Neural cell (in vitro differentiated cells): ENCODE results near the gene ADCK2. TPM values are rescaled to one million over a fixed set of nuclear protein-coding genes. Genes with fewer than 3 reads are reported as not detected.
A peak's percentile ranks its signal among the peaks of the same experiment; 100 is the strongest.

Source experiments
- H2AFZ ChIP-seq: fragments of 200-600, 300-800 bp; sonication (generic), shearing (Covaris generic); 2 replicates; pipeline ENCODE4 v1.6.0; 2014; ENCODE audit warnings: low read depth, mild to moderate bottlenecking, antibody characterized with exemption, low read length, moderate library complexity
- H3F3A ChIP-seq: fragments of 200-600 bp; shearing (Covaris generic); 2 replicates; pipeline ENCODE4 v1.6.1; 2016; ENCODE audit warnings: mild to moderate bottlenecking, moderate library complexity, mixed read lengths, antibody characterized with exemption, low read length; ENCODE audit not compliant: insufficient read depth, poor library complexity, severe bottlenecking
- H3K27ac ChIP-seq: fragments of 200-600, 300-800 bp; sonication (generic), shearing (Covaris generic); 2 replicates; pipeline ENCODE4 v1.5.1; 2014; ENCODE audit warnings: mild to moderate bottlenecking, low read length, moderate library complexity
- H3K27me3 ChIP-seq: fragments of 300-800, 200-600 bp; sonication (generic), shearing (Covaris generic); 2 replicates; pipeline ENCODE4 v1.6.0; 2014; ENCODE audit warnings: mild to moderate bottlenecking, low read depth, low read length, moderate library complexity; ENCODE audit not compliant: insufficient read depth
- H3K36me3 ChIP-seq: fragments of 300-800, 200-600 bp; sonication (generic), shearing (Covaris generic); 2 replicates; pipeline ENCODE4 v1.5.1; 2014; ENCODE audit warnings: mild to moderate bottlenecking, antibody characterized with exemption, low read length, moderate library complexity; ENCODE audit not compliant: insufficient read depth
- H3K4me2 ChIP-seq: fragments of 300-800, 200-600 bp; sonication (generic), shearing (Covaris generic); 2 replicates; pipeline ENCODE4 v1.6.0; 2014; ENCODE audit warnings: mild to moderate bottlenecking, low read length
- H3K4me3 ChIP-seq: fragments of 300-800, 200-600 bp; sonication (generic), shearing (Covaris generic); 2 replicates; pipeline ENCODE4 v1.5.1; 2014; ENCODE audit warnings: mild to moderate bottlenecking, low read length, moderate library complexity
- H3K79me2 ChIP-seq: fragments of 200-600 bp; shearing (Covaris generic); replicated peaks from 2 replicates; pipeline ENCODE4 v1.6.0; 2014; ENCODE audit warnings: mild to moderate bottlenecking, low read length, moderate library complexity; ENCODE audit not compliant: insufficient read depth
- H3K9ac ChIP-seq: fragments of 300-800, 200-600 bp; sonication (generic), shearing (Covaris generic); 2 replicates; pipeline ENCODE4 v1.6.1; 2016; ENCODE audit warnings: mild to moderate bottlenecking, low read length, mixed read lengths
- H3K9me2 ChIP-seq: fragments of 200-600 bp; shearing (Covaris generic); 2 replicates; pipeline ENCODE4 v1.6.1; 2016; ENCODE audit warnings: mild to moderate bottlenecking, low read length, mixed read lengths; ENCODE audit not compliant: insufficient read depth
- H3K9me3 ChIP-seq: fragments of 200-600, 300-800 bp; sonication (generic), shearing (Covaris generic); 2 replicates; pipeline ENCODE4 v1.6.1; 2016; ENCODE audit warnings: mild to moderate bottlenecking, mixed run types, low read length, moderate library complexity, mixed read lengths
- H4K20me1 ChIP-seq: fragments of 200-600 bp; shearing (Covaris generic); 2 replicates; pipeline ENCODE4 v1.6.1; 2016; ENCODE audit warnings: mild to moderate bottlenecking, mixed run types; ENCODE audit not compliant: insufficient read depth
- CTCF ChIP-seq: fragments of 450-650 bp; IDR thresholded peaks from 2 replicates; pipeline ENCODE4 v1.5.1; 2014; ENCODE audit warnings: antibody characterized with exemption, mild to moderate bottlenecking, moderate library complexity; ENCODE audit not compliant: poor library complexity, severe bottlenecking
- EP300 ChIP-seq: fragments of 450-650 bp; conservative IDR thresholded peaks from 2 replicates; pipeline ENCODE4 v1.6.1; 2014; ENCODE audit warnings: antibody characterized with exemption, mild to moderate bottlenecking, moderate library complexity; ENCODE audit not compliant: poor library complexity, severe bottlenecking
- EZH2 ChIP-seq: fragments of 200-600, 300-800 bp; shearing (Covaris generic), sonication (generic); IDR thresholded peaks from 2 replicates; pipeline ENCODE4 v1.6.1; 2014; ENCODE audit warnings: antibody characterized with exemption, low read length, borderline replicate concordance, mild to moderate bottlenecking; ENCODE audit not compliant: insufficient read depth, poor library complexity, severe bottlenecking
- MXI1 ChIP-seq: fragments of 450-650 bp; conservative IDR thresholded peaks from 2 replicates; pipeline ENCODE4 v1.6.1; 2014; ENCODE audit warnings: antibody characterized with exemption, mild to moderate bottlenecking; ENCODE audit not compliant: poor library complexity, severe bottlenecking
- POLR2AphosphoS5 ChIP-seq: IDR thresholded peaks from 2 replicates; pipeline ENCODE4 v1.6.1; 2012
- RAD21 ChIP-seq: fragments of 450-650 bp; conservative IDR thresholded peaks from 2 replicates; pipeline ENCODE4 v1.6.1; 2014; ENCODE audit warnings: antibody characterized with exemption, mild to moderate bottlenecking, moderate library complexity
- REST ChIP-seq: IDR thresholded peaks from 2 replicates; pipeline ENCODE4 v1.6.1; 2012; ENCODE audit warnings: borderline replicate concordance
- SMC3 ChIP-seq: fragments of 450-650 bp; conservative IDR thresholded peaks from 2 replicates; pipeline ENCODE4 v1.6.1; 2014; ENCODE audit warnings: antibody characterized with exemption, mild to moderate bottlenecking, moderate library complexity; ENCODE audit not compliant: poor library complexity
- TAF1 ChIP-seq: IDR thresholded peaks from 2 replicates; pipeline ENCODE4 v1.6.1; 2012; ENCODE audit warnings: low read depth
- polyA plus RNA-seq: library from polyadenylated mRNA; depleted of rRNA; stranded (reverse); fragments of >200 nt; gene quantifications from 2 replicates; pipeline ENCODE4 v1.2.3, GENCODE V29; 2014

The ADCK2 gene
- polyA plus RNA-seq, 1 donor from 2014 or later, result 20.2 TPM

GRCh38 chr7:140639366-140640053 is 33.2 kb upstream of the ADCK2 start:
- peak overlapping the region; percentile 95 for H3K4me3 ChIP-seq
- H3K9ac ChIP-seq, result peak overlapping the region; percentile 86
- H3K9me3 ChIP-seq, result no peaks in the 10 kb centered on the region
- no peaks in the 10 kb centered on the region for H3F3A ChIP-seq
- peak overlapping the region; percentile 83 for H2AFZ ChIP-seq
- peak overlapping the region; percentile 74 for H3K27ac ChIP-seq
- H3K9me2 ChIP-seq, result no peaks in the 10 kb centered on the region
- no peaks in the 10 kb centered on the region for H4K20me1 ChIP-seq
- H3K27me3 ChIP-seq, result no peaks in the 10 kb centered on the region
- peak overlapping the region; percentile 88 for H3K4me2 ChIP-seq
- H3K79me2 ChIP-seq, result peaks cover 32% of the 10 kb centered on the region
- no peaks in the 10 kb centered on the region for H3K36me3 ChIP-seq
- no peak for TF ChIP-seq TAF1
- no peak for TF ChIP-seq CTCF
- no peak for TF ChIP-seq RAD21
- TF ChIP-seq REST, result no peak
- TF ChIP-seq SMC3, result no peak
- no peak for TF ChIP-seq POLR2AphosphoS5

GRCh38 chr7:140640060-140640637 is 32.6 kb upstream of the ADCK2 start:
- H3K36me3 ChIP-seq, result no peaks in the 10 kb centered on the region
- peak overlapping the region; percentile 83 for H2AFZ ChIP-seq
- peak overlapping the region; percentile 86 for H3K9ac ChIP-seq
- H3K27me3 ChIP-seq, result no peaks in the 10 kb centered on the region
- peaks cover 32% of the 10 kb centered on the region for H3K79me2 ChIP-seq
- H4K20me1 ChIP-seq, result no peaks in the 10 kb centered on the region
- H3F3A ChIP-seq, result no peaks in the 10 kb centered on the region
- no peaks in the 10 kb centered on the region for H3K9me2 ChIP-seq
- H3K27ac ChIP-seq, result peak overlapping the region; percentile 74
- TF ChIP-seq RAD21 (no peak), POLR2AphosphoS5 (peak; percentile 51), SMC3 (no peak), CTCF (peak; percentile 9), MXI1 (peak; percentile 43), TAF1 (no peak), EP300 (peak; percentile 44), REST (no peak), EZH2 (no peak)
- H3K4me3 ChIP-seq, result peak overlapping the region; percentile 95
- peak overlapping the region; percentile 88 for H3K4me2 ChIP-seq
- H3K9me3 ChIP-seq, result no peaks in the 10 kb centered on the region
